Large intestine (tissue), 3 donors: ENCODE results near the gene DNAJB4. TPM values are rescaled to one million over a fixed set of nuclear protein-coding genes. Genes with fewer than 3 reads are reported as not detected.
"Not testable (repeated sequence)": the region's sequence is repeated elsewhere in the genome, so short reads cannot be mapped to it uniquely, and the experiment has no call there.

Experiments used
- DNase-seq, 2 donors: peaks; one replicate each; pipeline versions ENCODE4 v3.0.0 to v3.0.0-alpha.2; 2013
- H3K27ac ChIP-seq: one replicate; pipeline ENCODE4 v1.5.1; 2013; ENCODE audit warnings: low read length
- H3K27me3 ChIP-seq: 2 replicates; pipeline ENCODE4 v1.6.1; 2013; ENCODE audit warnings: low read length; ENCODE audit not compliant: control insufficient read depth, insufficient read depth
- H3K36me3 ChIP-seq: 2 replicates; pipeline ENCODE4 v1.6.1; 2013; ENCODE audit warnings: low read length; ENCODE audit not compliant: control insufficient read depth, insufficient read depth
- H3K4me1 ChIP-seq: one replicate; pipeline ENCODE4 v1.6.1; 2013; ENCODE audit warnings: low read length; ENCODE audit not compliant: control insufficient read depth, insufficient read depth
- H3K4me3 ChIP-seq: one replicate; pipeline ENCODE4 v1.5.1; 2013; ENCODE audit warnings: low read length
- H3K9me3 ChIP-seq: one replicate; pipeline ENCODE4 v1.6.1; 2013; ENCODE audit warnings: mild to moderate bottlenecking, low read depth, low read length, moderate library complexity; ENCODE audit not compliant: control insufficient read depth
- WGBS: methylation state at CpG from one replicate; pipeline ENCODE4 v1.1.5; 2013; ENCODE audit warnings: low lambda C conversion rate; ENCODE audit not compliant: insufficient coverage; 5-methylcytosine and 5-hydroxymethylcytosine counted together
- polyA plus RNA-seq: library from polyadenylated mRNA; unstranded; fragments of 120-200 nt; gene quantifications from one replicate; pipeline ENCODE4 v1.2.1, GENCODE V29; 2013

Gene DNAJB4
- polyA plus RNA-seq, 1 donor: 29.7 TPM

- no peaks in the 10 kb centered on the region for H3K27me3 ChIP-seq
- H3K9me3 ChIP-seq: no peaks in the 10 kb centered on the region
- DNase-seq: no peak
- H3K36me3 ChIP-seq: no peaks in the 10 kb centered on the region
- H3K4me3 ChIP-seq: no peak overlapping the region
- no peaks in the 10 kb centered on the region for H3K4me1 ChIP-seq
- H3K27ac ChIP-seq: no peak overlapping the region
- no CpG with 5 or more reads among the region's 4 CpGs for WGBS
Observed at GRCh38 chr1:78060857-78061563, 56.3 kb downstream of the DNAJB4 start.

- no peak for DNase-seq
- no CpG with 5 or more reads among the region's 2 CpGs for WGBS
- no peaks in the 10 kb centered on the region for H3K36me3 ChIP-seq
Observed at GRCh38 chr1:78061825-78062523, 57.2 kb downstream of the DNAJB4 start.

GRCh38 chr1:78064886-78065285, 60.1 kb downstream of the DNAJB4 start:
- WGBS: no CpG with 5 or more reads among the region's 2 CpGs
- not testable (repeated sequence) for H3K4me1 ChIP-seq, H3K4me3 ChIP-seq, H3K27me3 ChIP-seq, H3K27ac ChIP-seq, H3K36me3 ChIP-seq, DNase-seq, H3K9me3 ChIP-seq

More at GRCh38 chr1:78061825-78062523, 57.2 kb downstream of the DNAJB4 start:
- Histone ChIP-seq H3K27ac (no peak overlapping the region), H3K27me3 (no peaks in the 10 kb centered on the region), H3K4me3 (no peak overlapping the region), H3K4me1 (no peaks in the 10 kb centered on the region), H3K9me3 (no peaks in the 10 kb centered on the region)

Other genes starting within 250 kb of the DNAJB4 start
- gene USP33, start 245.1 kb upstream of the DNAJB4 start, polyA plus RNA-seq: 60.6 TPM
- gene MIGA1, start 225.3 kb upstream of the DNAJB4 start, polyA plus RNA-seq: 18.4 TPM
- gene NEXN, start 116.3 kb upstream of the DNAJB4 start, polyA plus RNA-seq: 26.0 TPM
- gene FUBP1, start 25.9 kb upstream of the DNAJB4 start, polyA plus RNA-seq: 224 TPM
- 77.1 TPM for gene GIPC2, start 41.0 kb downstream of the DNAJB4 start, polyA plus RNA-seq